WTC11 (cell line): ENCODE data around the gene SHC3.

Source experiments
- ATF6 ChIP-seq: sonication (generic); formaldehyde crosslinking; IDR thresholded peaks from 2 replicates; pipeline ENCODE4 v1.8.1; 2023; ENCODE audit warnings: mild to moderate bottlenecking, missing genetic modification reagents
- CTCF ChIP-seq: fragments of 200-600 bp; IDR thresholded peaks from 2 replicates; pipeline ENCODE4 v1.8.0; 2022; ENCODE audit warnings: antibody characterized with exemption

GRCh38 chr9:88974641-88975040 is 204.0 kb downstream of the SHC3 start:
- TF ChIP-seq ATF6 (CRISPR knock-in tag) (no peak), CTCF (no peak)
